Measurements from ENCODE around the gene POM121L2. TPM values are rescaled to one million over a fixed set of nuclear protein-coding genes. Genes with fewer than 3 reads are reported as not detected.

The POM121L2 gene
- total and polyA plus RNA-seq, 9 of the 15 experiments (the other 6 are each of a cell fraction or from before 2014, with no cell fraction given) = 0.23 to 0.45 TPM; not detected in 7

DNA sequence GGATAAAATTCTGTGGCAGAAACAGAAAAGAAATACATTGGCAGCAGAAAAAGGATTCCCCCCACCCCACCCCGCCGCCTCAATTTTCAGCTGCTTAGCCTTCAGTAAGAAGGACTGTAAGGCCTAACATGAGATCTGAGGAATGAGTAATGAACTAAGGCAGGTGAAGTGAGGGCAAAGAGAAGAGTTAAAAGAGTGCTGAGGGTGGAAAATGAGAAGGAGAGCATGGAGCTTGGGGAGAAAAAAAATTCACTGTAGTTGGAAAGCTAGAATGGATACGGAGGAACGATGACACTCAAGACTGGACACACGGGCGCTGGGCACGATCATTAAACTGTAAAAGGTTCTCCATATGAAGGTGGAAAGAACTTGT is 14.6 kb downstream of the POM121L2 start (continued):
- TF ChIP-seq, protein P1, sequence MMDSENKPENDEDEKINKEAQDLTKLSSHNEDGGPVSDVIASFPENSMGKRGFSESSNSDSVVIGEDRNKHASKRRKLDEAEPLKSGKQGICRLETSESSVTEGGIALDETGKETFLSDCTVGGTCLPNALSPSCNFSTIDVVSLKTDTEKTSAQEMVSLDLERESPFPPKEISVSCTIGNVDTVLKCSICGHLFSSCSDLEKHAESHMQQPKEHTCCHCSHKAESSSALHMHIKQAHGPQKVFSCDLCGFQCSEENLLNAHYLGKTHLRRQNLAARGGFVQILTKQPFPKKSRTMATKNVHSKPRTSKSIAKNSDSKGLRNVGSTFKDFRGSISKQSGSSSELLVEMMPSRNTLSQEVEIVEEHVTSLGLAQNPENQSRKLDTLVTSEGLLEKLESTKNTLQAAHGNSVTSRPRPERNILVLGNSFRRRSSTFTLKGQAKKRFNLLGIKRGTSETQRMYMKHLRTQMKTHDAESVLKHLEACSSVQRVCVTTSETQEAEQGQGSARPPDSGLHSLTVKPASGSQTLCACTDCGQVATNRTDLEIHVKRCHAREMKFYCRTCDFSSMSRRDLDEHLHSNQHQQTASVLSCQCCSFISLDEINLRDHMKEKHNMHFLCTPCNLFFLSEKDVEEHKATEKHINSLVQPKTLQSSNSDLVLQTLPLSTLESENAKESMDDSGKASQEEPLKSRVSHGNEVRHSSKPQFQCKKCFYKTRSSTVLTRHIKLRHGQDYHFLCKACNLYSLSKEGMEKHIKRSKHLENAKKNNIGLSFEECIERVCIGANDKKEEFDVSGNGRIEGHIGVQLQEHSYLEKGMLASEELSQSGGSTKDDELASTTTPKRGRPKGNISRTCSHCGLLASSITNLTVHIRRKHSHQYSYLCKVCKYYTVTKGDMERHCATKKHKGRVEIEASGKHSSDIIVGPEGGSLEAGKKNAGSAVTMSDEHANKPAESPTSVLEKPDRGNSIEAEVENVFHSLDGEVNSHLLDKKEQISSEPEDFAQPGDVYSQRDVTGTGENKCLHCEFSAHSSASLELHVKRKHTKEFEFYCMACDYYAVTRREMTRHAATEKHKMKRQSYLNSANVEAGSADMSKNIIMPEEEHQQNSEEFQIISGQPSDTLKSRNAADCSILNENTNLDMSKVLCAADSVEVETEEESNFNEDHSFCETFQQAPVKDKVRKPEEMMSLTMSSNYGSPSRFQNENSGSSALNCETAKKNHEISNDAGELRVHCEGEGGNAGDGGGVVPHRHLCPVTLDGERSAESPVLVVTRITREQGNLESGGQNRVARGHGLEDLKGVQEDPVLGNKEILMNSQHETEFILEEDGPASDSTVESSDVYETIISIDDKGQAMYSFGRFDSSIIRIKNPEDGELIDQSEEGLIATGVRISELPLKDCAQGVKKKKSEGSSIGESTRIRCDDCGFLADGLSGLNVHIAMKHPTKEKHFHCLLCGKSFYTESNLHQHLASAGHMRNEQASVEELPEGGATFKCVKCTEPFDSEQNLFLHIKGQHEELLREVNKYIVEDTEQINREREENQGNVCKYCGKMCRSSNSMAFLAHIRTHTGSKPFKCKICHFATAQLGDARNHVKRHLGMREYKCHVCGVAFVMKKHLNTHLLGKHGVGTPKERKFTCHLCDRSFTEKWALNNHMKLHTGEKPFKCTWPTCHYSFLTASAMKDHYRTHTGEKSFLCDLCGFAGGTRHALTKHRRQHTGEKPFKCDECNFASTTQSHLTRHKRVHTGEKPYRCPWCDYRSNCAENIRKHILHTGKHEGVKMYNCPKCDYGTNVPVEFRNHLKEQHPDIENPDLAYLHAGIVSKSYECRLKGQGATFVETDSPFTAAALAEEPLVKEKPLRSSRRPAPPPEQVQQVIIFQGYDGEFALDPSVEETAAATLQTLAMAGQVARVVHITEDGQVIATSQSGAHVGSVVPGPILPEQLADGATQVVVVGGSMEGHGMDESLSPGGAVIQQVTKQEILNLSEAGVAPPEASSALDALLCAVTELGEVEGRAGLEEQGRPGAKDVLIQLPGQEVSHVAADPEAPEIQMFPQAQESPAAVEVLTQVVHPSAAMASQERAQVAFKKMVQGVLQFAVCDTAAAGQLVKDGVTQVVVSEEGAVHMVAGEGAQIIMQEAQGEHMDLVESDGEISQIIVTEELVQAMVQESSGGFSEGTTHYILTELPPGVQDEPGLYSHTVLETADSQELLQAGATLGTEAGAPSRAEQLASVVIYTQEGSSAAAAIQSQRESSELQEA (IDR thresholded peaks at IDR 0.05; ENCODE audit: low read depth) = no peak
- TF ChIP-seq, protein P2, sequence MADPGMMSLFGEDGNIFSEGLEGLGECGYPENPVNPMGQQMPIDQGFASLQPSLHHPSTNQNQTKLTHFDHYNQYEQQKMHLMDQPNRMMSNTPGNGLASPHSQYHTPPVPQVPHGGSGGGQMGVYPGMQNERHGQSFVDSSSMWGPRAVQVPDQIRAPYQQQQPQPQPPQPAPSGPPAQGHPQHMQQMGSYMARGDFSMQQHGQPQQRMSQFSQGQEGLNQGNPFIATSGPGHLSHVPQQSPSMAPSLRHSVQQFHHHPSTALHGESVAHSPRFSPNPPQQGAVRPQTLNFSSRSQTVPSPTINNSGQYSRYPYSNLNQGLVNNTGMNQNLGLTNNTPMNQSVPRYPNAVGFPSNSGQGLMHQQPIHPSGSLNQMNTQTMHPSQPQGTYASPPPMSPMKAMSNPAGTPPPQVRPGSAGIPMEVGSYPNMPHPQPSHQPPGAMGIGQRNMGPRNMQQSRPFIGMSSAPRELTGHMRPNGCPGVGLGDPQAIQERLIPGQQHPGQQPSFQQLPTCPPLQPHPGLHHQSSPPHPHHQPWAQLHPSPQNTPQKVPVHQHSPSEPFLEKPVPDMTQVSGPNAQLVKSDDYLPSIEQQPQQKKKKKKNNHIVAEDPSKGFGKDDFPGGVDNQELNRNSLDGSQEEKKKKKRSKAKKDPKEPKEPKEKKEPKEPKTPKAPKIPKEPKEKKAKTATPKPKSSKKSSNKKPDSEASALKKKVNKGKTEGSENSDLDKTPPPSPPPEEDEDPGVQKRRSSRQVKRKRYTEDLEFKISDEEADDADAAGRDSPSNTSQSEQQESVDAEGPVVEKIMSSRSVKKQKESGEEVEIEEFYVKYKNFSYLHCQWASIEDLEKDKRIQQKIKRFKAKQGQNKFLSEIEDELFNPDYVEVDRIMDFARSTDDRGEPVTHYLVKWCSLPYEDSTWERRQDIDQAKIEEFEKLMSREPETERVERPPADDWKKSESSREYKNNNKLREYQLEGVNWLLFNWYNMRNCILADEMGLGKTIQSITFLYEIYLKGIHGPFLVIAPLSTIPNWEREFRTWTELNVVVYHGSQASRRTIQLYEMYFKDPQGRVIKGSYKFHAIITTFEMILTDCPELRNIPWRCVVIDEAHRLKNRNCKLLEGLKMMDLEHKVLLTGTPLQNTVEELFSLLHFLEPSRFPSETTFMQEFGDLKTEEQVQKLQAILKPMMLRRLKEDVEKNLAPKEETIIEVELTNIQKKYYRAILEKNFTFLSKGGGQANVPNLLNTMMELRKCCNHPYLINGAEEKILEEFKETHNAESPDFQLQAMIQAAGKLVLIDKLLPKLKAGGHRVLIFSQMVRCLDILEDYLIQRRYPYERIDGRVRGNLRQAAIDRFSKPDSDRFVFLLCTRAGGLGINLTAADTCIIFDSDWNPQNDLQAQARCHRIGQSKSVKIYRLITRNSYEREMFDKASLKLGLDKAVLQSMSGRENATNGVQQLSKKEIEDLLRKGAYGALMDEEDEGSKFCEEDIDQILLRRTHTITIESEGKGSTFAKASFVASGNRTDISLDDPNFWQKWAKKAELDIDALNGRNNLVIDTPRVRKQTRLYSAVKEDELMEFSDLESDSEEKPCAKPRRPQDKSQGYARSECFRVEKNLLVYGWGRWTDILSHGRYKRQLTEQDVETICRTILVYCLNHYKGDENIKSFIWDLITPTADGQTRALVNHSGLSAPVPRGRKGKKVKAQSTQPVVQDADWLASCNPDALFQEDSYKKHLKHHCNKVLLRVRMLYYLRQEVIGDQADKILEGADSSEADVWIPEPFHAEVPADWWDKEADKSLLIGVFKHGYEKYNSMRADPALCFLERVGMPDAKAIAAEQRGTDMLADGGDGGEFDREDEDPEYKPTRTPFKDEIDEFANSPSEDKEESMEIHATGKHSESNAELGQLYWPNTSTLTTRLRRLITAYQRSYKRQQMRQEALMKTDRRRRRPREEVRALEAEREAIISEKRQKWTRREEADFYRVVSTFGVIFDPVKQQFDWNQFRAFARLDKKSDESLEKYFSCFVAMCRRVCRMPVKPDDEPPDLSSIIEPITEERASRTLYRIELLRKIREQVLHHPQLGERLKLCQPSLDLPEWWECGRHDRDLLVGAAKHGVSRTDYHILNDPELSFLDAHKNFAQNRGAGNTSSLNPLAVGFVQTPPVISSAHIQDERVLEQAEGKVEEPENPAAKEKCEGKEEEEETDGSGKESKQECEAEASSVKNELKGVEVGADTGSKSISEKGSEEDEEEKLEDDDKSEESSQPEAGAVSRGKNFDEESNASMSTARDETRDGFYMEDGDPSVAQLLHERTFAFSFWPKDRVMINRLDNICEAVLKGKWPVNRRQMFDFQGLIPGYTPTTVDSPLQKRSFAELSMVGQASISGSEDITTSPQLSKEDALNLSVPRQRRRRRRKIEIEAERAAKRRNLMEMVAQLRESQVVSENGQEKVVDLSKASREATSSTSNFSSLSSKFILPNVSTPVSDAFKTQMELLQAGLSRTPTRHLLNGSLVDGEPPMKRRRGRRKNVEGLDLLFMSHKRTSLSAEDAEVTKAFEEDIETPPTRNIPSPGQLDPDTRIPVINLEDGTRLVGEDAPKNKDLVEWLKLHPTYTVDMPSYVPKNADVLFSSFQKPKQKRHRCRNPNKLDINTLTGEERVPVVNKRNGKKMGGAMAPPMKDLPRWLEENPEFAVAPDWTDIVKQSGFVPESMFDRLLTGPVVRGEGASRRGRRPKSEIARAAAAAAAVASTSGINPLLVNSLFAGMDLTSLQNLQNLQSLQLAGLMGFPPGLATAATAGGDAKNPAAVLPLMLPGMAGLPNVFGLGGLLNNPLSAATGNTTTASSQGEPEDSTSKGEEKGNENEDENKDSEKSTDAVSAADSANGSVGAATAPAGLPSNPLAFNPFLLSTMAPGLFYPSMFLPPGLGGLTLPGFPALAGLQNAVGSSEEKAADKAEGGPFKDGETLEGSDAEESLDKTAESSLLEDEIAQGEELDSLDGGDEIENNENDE (IDR thresholded peaks at IDR 0.05; ENCODE audit: low read depth, low read length) = no peak
- TF ChIP-seq SMARCA5 (IDR thresholded peaks at IDR 0.05) (0 out of 2 replicates have a peak, but pooled peaks have one; percentile 10), ZNF79 (CRISPR knock-in tag; IDR thresholded peaks at IDR 0.05; ENCODE audit: low read depth) (no peak), NCOR1 (IDR thresholded peaks at IDR 0.05) (0 out of 2 replicates have a peak, but pooled peaks have one; percentile 8), STAT5B (CRISPR knock-in tag; IDR thresholded peaks at IDR 0.05) (no peak)
- TF ChIP-seq, protein P3, sequence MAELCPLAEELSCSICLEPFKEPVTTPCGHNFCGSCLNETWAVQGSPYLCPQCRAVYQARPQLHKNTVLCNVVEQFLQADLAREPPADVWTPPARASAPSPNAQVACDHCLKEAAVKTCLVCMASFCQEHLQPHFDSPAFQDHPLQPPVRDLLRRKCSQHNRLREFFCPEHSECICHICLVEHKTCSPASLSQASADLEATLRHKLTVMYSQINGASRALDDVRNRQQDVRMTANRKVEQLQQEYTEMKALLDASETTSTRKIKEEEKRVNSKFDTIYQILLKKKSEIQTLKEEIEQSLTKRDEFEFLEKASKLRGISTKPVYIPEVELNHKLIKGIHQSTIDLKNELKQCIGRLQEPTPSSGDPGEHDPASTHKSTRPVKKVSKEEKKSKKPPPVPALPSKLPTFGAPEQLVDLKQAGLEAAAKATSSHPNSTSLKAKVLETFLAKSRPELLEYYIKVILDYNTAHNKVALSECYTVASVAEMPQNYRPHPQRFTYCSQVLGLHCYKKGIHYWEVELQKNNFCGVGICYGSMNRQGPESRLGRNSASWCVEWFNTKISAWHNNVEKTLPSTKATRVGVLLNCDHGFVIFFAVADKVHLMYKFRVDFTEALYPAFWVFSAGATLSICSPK (IDR thresholded peaks at IDR 0.05; ENCODE audit: borderline replicate concordance) = peak; percentile 63; the same call in 1 of the 2 replicates
